ENCODE data around the gene ACSM2A. TPM values are rescaled to one million over a fixed set of nuclear protein-coding genes. Genes with fewer than 3 reads are reported as not detected.
"Not testable (repeated sequence)": the region's sequence is repeated elsewhere in the genome, so short reads cannot be mapped to it uniquely, and the experiment has no call there.

The ACSM2A gene
- total RNA-seq, 1 experiment from 2014 or later = not detected

GRCh38 chr16:20446652-20447393 lies 4.5 kb upstream of the ACSM2A start:
- not testable (repeated sequence) for DNase-seq (ENCODE audit: low read depth)

GRCh38 chr16:20453633-20454032 lies 2.3 kb downstream of the ACSM2A start:
- not testable (repeated sequence) for DNase-seq (ENCODE audit: low read depth)

GRCh38 chr16:20459227-20459626 lies 7.9 kb downstream of the ACSM2A start:
- not testable (repeated sequence) for DNase-seq (ENCODE audit: low read depth)

- not testable (repeated sequence) for DNase-seq (ENCODE audit: low read depth)
Measured at GRCh38 chr16:20460313-20460712, 9.0 kb downstream of the ACSM2A start.

- not testable (repeated sequence) for DNase-seq (ENCODE audit: low read depth)
Measured at GRCh38 chr16:20468954-20469353, 17.6 kb downstream of the ACSM2A start.

- not testable (repeated sequence) for DNase-seq (ENCODE audit: low read depth)
Measured at GRCh38 chr16:20469930-20470329, 18.6 kb downstream of the ACSM2A start.

- not testable (repeated sequence) for DNase-seq (ENCODE audit: low read depth)
Measured at GRCh38 chr16:20470732-20471131, 19.4 kb downstream of the ACSM2A start.

- not testable (repeated sequence) for DNase-seq (ENCODE audit: low read depth)
Measured at GRCh38 chr16:20477188-20477744, 25.9 kb downstream of the ACSM2A start.

GRCh38 chr16:20483989-20484388 lies 32.7 kb downstream of the ACSM2A start:
- not testable (repeated sequence) for DNase-seq (ENCODE audit: low read depth)

- no peak for DNase-seq (ENCODE audit: low read depth)
Measured at GRCh38 chr16:20484726-20485125, 33.4 kb downstream of the ACSM2A start.

GRCh38 chr16:20485408-20485807 lies 34.1 kb downstream of the ACSM2A start:
- DNase-seq (ENCODE audit: low read depth) = no peak

- not testable (repeated sequence) for DNase-seq (ENCODE audit: low read depth)
Measured at GRCh38 chr16:20490994-20491393, 39.7 kb downstream of the ACSM2A start.

- not testable (repeated sequence) for DNase-seq (ENCODE audit: low read depth)
Measured at GRCh38 chr16:20491448-20491847, 40.1 kb downstream of the ACSM2A start.

- no peak for DNase-seq (ENCODE audit: low read depth)
Measured at GRCh38 chr16:20504418-20504817, 53.1 kb downstream of the ACSM2A start.

- no peak for DNase-seq (ENCODE audit: low read depth)
Measured at GRCh38 chr16:20507280-20507679, 56.0 kb downstream of the ACSM2A start.

- peak; percentile 1 for DNase-seq (ENCODE audit: low read depth)
Measured at GRCh38 chr16:20510323-20510722, 59.0 kb downstream of the ACSM2A start.

- DNase-seq (ENCODE audit: low read depth) = no peak
Measured at GRCh38 chr16:20515688-20516090, 64.4 kb downstream of the ACSM2A start.

GRCh38 chr16:20517149-20517548 lies 65.8 kb downstream of the ACSM2A start:
- DNase-seq (ENCODE audit: low read depth) = no peak

GRCh38 chr16:20519231-20519630 lies 67.9 kb downstream of the ACSM2A start:
- DNase-seq (ENCODE audit: low read depth) = no peak

- no peak for DNase-seq (ENCODE audit: low read depth)
Measured at GRCh38 chr16:20520103-20520502, 68.8 kb downstream of the ACSM2A start.

- DNase-seq (ENCODE audit: low read depth) = not testable (repeated sequence)
Measured at GRCh38 chr16:20531795-20532194, 80.5 kb downstream of the ACSM2A start.

- not testable (repeated sequence) for DNase-seq (ENCODE audit: low read depth)
Measured at GRCh38 chr16:20532284-20532792, 81.0 kb downstream of the ACSM2A start.

GRCh38 chr16:20536669-20537068 lies 85.3 kb downstream of the ACSM2A start:
- not testable (repeated sequence) for DNase-seq (ENCODE audit: low read depth)
